ENCODE measurements around the gene ITGB3. TPM values are rescaled to one million over a fixed set of nuclear protein-coding genes. Genes with fewer than 3 reads are reported as not detected.
"Not testable (repeated sequence)": the region's sequence is repeated elsewhere in the genome, so short reads cannot be mapped to it uniquely, and the experiment has no call there.

ITGB3 gene
- total RNA-seq, 1 donor from 2014 or later: 13.2 TPM

DNA sequence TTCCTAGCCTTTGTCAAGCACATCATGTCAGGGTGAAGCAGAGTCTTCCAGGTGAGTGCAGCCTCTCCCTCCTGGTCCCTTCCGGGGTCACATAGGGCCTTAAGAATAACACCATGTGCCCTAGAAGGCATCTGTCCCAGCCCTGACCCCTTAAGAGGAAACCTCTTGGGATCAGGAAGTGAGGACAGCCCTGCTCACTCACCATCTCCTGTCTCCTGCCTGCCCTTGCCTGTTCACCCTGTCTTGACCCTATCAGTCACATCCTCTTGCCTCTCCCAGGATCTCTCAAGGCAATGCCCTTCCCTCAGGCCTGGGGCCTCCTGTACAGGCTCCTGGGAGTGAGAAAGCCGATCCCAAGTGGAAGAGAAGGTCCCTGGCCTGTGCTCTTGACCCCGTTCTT is 30.6 kb upstream of the ITGB3 start:
- DNase-seq (ENCODE audit: low spot score): no peak

GRCh38 chr17:47223460-47223859 is 30.2 kb upstream of the ITGB3 start:
- DNase-seq (ENCODE audit: low spot score): no peak

DNA sequence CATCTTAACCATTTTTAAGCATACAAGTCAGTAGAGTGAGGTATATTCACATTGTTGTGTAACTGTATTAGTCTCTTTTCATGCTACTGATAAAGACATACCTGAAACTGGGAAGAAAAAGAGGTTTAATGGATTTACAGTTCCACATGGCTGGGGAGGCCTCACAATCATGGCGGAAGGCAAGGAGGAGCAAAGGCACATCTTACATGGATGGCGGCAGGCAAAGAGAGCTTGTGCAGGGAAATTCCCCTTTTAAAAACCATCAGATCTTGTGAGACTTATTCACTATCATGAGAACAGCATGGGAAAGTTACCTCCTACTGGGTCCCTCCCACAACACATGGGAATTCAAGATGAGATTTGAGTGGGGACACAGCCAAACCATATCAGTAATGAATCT is 29.6 kb upstream of the ITGB3 start:
- not testable (repeated sequence) for DNase-seq (ENCODE audit: low spot score)

- DNase-seq (ENCODE audit: low spot score): no peak
These were observed 28.7 kb upstream of the ITGB3 start for GRCh38 chr17:47224966-47225365.

- peak; percentile 68 for DNase-seq (ENCODE audit: low spot score)
These were observed 28.2 kb upstream of the ITGB3 start for GRCh38 chr17:47225436-47225858.

DNA sequence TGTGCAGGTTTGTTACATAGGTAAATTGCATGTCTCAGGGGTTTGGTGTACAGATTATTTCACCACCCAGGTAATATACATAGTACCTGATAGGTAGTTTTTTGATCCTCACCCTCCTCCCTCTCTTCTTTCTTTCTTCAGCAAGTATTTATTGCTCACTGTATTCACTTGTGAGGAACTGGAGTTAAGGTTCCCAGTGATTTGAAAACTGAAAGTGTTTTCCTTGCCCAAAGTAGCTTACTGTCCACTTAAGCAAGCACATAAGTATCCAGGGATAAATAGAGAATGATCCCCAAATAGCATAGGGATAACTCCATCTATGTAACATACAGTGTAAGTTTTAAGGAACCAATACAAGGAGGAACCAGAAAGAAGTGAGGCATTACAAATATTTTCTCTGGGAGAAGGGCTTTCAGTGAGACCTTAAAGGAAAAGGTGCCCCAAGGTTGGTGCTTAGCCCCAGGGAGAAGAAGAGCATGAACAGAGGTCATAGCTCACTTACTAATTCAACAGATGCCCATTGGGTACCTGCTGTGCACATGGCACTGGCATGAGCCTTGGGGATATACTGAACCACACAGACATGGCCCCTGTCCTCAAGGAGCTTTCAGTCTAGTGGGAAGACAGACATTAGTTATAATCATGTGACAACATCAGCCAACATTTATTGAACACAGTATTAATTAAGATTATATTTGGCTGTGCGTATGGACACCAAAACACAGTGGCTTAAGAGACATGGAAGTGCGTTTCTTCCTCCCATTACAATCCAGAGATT is 27.5 kb upstream of the ITGB3 start:
- no peak for DNase-seq (ENCODE audit: low spot score)

DNA sequence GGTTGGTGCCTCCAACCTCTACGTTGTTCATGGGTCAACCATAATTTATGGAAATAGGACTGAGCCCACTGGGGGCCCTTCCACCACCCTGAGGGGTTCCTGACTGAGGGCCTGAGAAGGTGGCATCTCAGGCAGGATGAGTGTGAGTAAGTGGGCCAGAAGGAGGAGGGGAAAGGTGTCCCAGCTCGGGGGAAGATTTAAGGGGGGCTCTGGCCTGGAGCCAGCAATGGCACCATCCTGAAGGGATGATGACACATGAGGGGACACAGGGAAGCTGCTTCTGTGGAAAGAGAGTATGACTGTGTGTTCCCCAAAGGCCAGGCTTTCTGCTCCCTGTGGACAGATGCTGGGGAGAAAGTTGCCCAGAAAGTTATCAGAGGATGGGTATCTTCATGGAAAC is 25.8 kb upstream of the ITGB3 start:
- DNase-seq (ENCODE audit: low spot score): no peak

DNA sequence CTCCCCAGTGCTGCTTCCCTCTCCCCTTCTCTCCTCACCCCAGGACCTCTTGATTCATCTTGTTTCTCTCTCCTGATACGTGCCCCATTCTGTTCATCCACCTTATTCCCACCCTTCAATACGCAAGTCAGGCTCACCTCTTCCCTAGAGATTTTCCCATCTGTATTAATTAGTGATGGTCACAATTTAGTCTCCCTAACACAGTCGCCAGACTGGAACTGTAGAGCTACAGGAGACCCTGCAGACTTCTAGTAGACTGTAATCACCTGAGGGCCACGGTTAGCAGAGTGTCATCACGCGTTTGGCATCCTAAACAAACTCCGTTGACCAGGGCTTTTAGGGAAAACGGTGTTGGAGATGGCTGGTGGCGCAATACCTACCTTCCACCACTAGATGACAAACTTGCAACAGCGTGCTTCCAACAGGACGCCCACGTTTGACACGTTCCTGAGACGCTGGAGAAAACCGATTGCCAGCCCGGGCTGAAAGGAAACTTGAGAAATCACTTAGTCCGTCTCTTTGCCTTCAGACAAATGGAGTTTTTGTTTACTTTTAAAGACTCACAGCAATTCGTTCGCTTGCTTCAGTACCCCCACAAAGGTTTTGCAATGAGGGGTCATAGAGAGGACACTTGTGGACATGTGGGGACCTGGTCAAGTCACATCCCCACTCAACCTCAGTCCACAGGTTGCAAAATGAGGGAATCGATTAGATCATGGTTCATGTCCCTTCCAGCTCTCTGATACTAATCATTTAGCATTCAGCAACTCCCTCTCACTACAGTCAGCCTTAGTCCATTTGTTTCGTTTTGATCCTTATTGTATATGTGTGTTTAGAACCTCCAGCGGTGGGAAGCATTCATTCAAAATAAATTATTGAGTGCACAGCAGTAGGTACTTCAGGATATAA is 23.8 kb upstream of the ITGB3 start:
- DNase-seq (ENCODE audit: low spot score): peak; percentile 92

DNA sequence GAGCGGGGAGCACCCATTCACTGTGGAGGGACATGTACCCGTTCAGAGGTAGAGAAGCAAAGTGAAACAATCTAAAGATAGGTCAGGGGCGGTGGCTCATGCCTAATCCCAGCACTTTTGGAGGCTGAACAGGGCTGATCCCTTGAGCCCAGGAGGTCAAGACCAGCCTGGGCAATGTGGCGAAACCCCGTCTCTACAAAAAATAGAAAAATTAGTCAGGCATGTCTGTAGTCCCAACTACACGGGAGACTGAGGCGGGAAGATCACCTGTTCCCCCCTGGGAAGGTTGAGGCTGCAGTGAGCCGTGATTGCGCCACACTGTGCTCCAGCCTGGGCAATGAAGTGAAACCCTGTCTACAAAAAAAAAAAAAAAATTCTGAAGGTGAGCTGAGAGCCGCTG is 22.8 kb upstream of the ITGB3 start:
- DNase-seq (ENCODE audit: low spot score): no peak

- DNase-seq (ENCODE audit: low spot score): no peak
These were observed 22.3 kb upstream of the ITGB3 start for GRCh38 chr17:47231334-47231733.

GRCh38 chr17:47231866-47232265 is 21.8 kb upstream of the ITGB3 start:
- no peak for DNase-seq (ENCODE audit: low spot score)

DNA sequence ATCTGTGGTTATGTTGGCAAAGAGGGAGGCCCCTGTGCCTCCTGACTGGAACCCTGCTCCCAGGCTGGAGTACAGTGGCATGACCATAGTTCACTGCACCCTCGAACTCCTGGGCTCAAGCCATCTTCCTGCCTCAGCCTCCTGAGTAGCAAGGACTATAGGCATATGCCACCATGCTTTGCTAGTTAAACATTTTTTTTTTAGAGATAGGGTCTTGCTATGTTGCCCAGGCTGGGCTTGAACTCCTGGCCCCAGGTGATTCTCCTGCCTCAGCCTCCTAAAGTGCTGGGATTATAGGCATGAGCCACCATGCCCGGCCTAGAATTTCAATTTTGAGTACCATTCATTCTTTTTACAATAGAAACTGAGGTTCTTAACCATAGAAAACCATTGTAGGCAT is 21.2 kb upstream of the ITGB3 start:
- DNase-seq (ENCODE audit: low spot score): no peak

GRCh38 chr17:47235506-47235905 is 18.1 kb upstream of the ITGB3 start:
- DNase-seq (ENCODE audit: low spot score): no peak

DNA sequence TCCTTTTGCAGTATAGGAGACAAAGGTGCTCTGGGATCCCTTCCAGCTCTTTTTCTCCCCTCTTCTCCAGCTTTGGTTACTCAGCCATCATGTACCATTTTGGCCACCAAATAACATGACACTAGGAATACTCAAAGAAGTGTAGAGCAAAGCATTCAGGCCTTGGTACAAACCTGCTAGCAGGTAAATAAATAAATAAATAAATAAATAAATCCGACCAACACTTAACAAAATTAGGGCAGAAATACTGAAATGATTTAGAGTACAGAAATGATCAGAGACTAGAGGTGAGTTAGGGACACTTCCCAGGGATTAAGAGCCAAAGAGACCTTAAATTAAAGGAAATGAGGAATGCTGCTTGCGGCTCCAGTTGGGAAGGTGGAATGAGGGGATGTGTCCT is 17.7 kb upstream of the ITGB3 start:
- DNase-seq (ENCODE audit: low spot score): no peak

- DNase-seq (ENCODE audit: low spot score): no peak
These were observed 15.8 kb upstream of the ITGB3 start for GRCh38 chr17:47237841-47238240.

DNA sequence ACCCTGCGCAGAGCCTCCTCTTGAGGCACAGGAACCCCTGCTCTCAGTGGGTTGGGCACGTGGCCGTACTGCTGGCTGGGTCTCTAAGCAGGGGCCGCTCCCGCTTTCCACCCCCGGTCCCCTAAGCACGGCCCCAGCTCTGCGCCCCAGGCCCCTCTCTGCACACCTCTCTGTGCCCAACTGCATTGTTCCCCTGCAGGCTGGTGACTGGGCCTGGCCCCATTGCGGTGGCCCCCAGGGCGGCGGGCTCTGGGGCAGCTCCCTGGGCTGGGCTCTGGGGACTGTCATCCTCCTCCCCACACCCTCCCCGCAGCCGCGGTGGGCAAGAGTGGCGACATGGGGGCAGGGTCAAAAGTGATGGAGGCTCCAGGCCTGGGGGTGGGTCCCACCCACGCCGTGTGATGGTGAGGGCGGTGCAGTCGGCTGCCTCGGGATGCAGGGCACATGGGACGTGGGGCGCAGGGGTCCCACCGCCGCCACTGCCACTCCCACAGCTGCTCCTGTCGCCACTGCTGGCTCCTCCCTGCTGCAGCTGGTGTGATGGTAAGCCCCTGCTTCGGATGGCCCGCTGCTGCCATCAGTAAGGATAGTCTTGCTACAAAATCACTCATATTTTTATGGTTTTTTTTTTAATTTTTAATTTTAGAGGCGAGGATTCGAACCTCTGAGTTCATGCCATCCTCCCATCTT is 15.2 kb upstream of the ITGB3 start:
- DNase-seq (ENCODE audit: low spot score): no peak

DNA sequence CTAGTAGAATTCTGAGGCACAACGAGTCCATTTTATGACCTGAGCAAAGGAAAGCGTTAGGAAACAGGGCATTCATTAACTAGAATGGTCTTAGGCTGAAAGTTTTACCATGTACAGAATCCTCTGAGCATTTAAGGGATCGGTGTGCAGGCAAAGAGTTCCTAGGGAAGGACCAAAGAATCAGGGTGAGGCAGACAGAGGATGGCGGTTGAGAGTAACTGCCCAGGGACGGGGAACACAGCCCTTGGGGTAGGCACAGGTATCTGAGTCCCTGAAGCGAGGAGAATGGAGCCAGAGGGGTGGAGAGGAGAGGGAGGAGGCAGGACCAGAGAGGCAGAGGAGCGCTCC is 14.0 kb upstream of the ITGB3 start:
- DNase-seq (ENCODE audit: low spot score): no peak

- peak; percentile 85 for DNase-seq (ENCODE audit: low spot score)
These were observed 13.5 kb upstream of the ITGB3 start for GRCh38 chr17:47239967-47240651.

DNA sequence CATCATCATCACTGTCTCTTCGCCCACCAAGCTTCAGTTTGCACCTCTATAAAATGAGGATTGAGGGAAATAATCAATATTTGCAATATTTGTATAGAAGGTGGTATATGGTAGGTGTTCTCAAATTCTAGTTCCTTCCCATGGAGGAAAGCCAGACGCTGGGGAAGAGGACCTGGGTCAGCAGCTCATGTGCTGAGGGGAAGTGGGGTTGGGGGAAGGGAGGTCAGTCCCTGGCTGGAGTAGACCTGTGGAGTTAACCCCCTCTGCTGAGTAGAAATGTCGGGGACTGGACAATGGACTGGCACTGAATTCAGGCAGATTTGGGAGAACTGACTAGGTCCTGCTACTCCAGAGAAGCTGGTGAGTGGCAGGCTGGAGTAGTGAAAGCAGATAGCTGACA is 12.8 kb upstream of the ITGB3 start:
- no peak for DNase-seq (ENCODE audit: low spot score)

GRCh38 chr17:47242648-47243047 is 11.0 kb upstream of the ITGB3 start:
- DNase-seq (ENCODE audit: low spot score): no peak

DNA sequence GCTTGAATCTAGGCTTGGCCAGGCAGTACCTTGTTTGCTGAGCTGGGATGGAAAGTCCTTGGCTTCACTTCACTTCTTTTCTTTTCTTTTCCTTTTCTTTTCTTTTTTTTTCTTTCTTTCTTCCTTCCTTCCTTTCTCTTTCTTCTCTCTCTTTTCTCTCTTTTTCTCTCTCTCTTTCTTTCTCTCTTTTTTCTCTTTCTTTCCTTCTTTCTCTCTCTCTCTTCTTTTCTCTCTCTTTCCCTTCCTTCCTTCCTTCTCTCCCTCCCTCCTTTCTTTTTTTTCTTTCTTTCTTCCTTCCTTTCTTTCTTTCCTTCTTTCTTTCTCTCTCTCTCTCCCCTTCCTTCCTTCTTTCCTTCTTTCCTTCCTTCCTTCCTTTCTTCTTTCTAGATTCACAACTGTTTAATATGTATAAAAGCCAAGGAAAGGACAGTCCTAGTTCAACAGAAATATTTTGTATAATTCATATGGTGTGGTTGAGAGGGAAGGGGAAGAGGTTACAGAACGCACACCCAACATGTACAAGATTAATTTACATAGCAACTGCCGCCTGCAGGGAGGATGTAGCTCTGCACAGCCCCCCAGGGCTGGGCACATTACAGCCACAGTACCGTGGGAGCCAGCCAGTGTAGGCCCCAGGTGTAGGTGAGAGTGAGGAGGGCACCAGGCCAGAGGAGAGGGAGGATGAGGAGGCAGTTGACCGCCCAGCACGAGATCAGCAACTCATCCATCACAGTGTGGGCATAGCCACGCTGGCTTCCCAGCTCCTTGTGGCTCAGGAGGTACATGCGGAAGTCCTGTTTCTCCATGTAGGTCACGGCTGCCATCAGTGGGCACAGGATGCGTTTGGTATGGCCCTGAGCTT is 9.7 kb upstream of the ITGB3 start:
- no peak for DNase-seq (ENCODE audit: low spot score)

Data from ureter (tissue), 1 donor.